Ramos (cell line): ENCODE results near the gene TTC5.
"Not testable (repeated sequence)": the region's sequence is repeated elsewhere in the genome, so short reads cannot be mapped to it uniquely, and the experiment has no call there.

Experiments used
- in situ Hi-C: fragments of 300-500 bp; cut with MboI; formaldehyde crosslinking; loops from one replicate; pipeline ENCODE4 v1.14.3; 2022; ENCODE audit warnings: low sequenced_read_pairs; ENCODE audit not compliant: unreplicated experiment

Gene TTC5

GRCh38 chr14:20305265-20306078 is at the start of gene TTC5:
Gene TTC5 (minus strand): TSS chr14:20305951. CDS start chr14:20305937, 14 bp downstream.
- in situ Hi-C loops: no loop called here

GRCh38 chr14:20350860-20351259 is 45.1 kb upstream of the TTC5 start:
- in situ Hi-C loops: no loop called here

- in situ Hi-C loops: no loop called here
Observed at GRCh38 chr14:20350282-20350681, 44.5 kb upstream of the TTC5 start.

- in situ Hi-C loops: no loop called here
Observed at GRCh38 chr14:20347747-20348146, 42.0 kb upstream of the TTC5 start.

- in situ Hi-C loops: no loop called here
Observed at GRCh38 chr14:20346713-20347112, 41.0 kb upstream of the TTC5 start.

GRCh38 chr14:20345366-20345765 is 39.6 kb upstream of the TTC5 start:
- in situ Hi-C loops: no loop called here

GRCh38 chr14:20343862-20344220 is 38.1 kb upstream of the TTC5 start:
- in situ Hi-C loops: no loop called here

GRCh38 chr14:20343092-20343861 is 37.5 kb upstream of the TTC5 start, which contains the start of gene PARP2:
Gene PARP2 (plus strand): TSS chr14:20343635. CDS start chr14:20343642, 7 bp downstream.
- in situ Hi-C loops: no loop called here

- in situ Hi-C loops: no loop called here
Observed at GRCh38 chr14:20341646-20342045, 35.9 kb upstream of the TTC5 start.

- in situ Hi-C loops: not testable (repeated sequence)
Observed at GRCh38 chr14:20341032-20341431, 35.3 kb upstream of the TTC5 start.

GRCh38 chr14:20334017-20334416 is 28.3 kb upstream of the TTC5 start:
- in situ Hi-C loops: loop anchor here (10.0 kb wide), 2 partner anchors 131 to 351 kb away; partner anchors contain the start of genes ANG, PIP4P1, PNP and RNASE4

- in situ Hi-C loops: loop anchor here (10.0 kb wide), 2 partner anchors 131 to 351 kb away; partner anchors contain the start of genes ANG, PIP4P1, PNP and RNASE4
Observed at GRCh38 chr14:20333494-20333841, 27.7 kb upstream of the TTC5 start.

- in situ Hi-C loops: loop anchor here (10.0 kb wide), 2 partner anchors 132 to 352 kb away; partner anchors contain the start of genes ANG, PIP4P1, PNP and RNASE4
Observed at GRCh38 chr14:20332788-20333493, 27.2 kb upstream of the TTC5 start, which contains the start of gene CCNB1IP1. Gene CCNB1IP1 (minus strand): TSS chr14:20333279. CDS start chr14:20316523, 16,756 bp downstream.

- in situ Hi-C loops: loop anchor here (10.0 kb wide), 2 partner anchors 132 to 352 kb away; partner anchors contain the start of genes ANG, PIP4P1, PNP and RNASE4
Observed at GRCh38 chr14:20332431-20332787, 26.7 kb upstream of the TTC5 start.

GRCh38 chr14:20331053-20331613 is 25.4 kb upstream of the TTC5 start:
- in situ Hi-C loops: loop anchor here (10.0 kb wide), 2 partner anchors 134 to 354 kb away; partner anchors contain the start of genes ANG, PIP4P1, PNP and RNASE4

- in situ Hi-C loops: loop anchor here (5.0 kb wide), 1 partner anchor 283 kb away; no protein-coding TSS in a partner anchor
Observed at GRCh38 chr14:20329355-20329754, 23.6 kb upstream of the TTC5 start.

- in situ Hi-C loops: loop anchor here (5.0 kb wide), 1 partner anchor 284 kb away; no protein-coding TSS in a partner anchor
Observed at GRCh38 chr14:20328705-20329104, 23.0 kb upstream of the TTC5 start.

- in situ Hi-C loops: loop anchor here (5.0 kb wide), 1 partner anchor 285 kb away; no protein-coding TSS in a partner anchor
Observed at GRCh38 chr14:20327005-20327869, 21.5 kb upstream of the TTC5 start.

GRCh38 chr14:20317720-20318119 is 12.0 kb upstream of the TTC5 start:
- in situ Hi-C loops: no loop called here
